IMR-90 (cell line): ENCODE results near the gene NTNG2. TPM values are rescaled to one million over a fixed set of nuclear protein-coding genes. Genes with fewer than 3 reads are reported as not detected.

Experiments used
- ATAC-seq: fragments of 200-7000 bp; cut with Tn5 transposase; 2 replicates; pipeline ENCODE4 v1.9.1; 2020; ENCODE audit warnings: low read depth, mild to moderate bottlenecking, moderate library complexity
- BruUV-seq: library from RNA; stranded (reverse); fragments of 400-500 nt; replicated peaks from 2 replicates; lab custom pipeline; 2021; lab: Mats Ljungman, UMichigan
- CTCF ChIA-PET: fragments of 300-600 bp; formaldehyde crosslinking; extraction: SDS; loops from one replicate; lab custom pipeline; 2021; ENCODE audit warnings: antibody characterized with exemption; lab: Yijun Ruan, JAX
- POLR2A ChIA-PET: fragments of 300-600 bp; sonication (Branson Sonifier 250); formaldehyde crosslinking; loops from one replicate; lab custom pipeline; 2022; ENCODE audit warnings: antibody characterized with exemption; ENCODE audit not compliant: unreplicated experiment; lab: Charles Lee
- DNase-seq: peaks from one replicate; pipeline ENCODE4 v3.0.0; 2013
- H2AFZ ChIP-seq: replicated peaks from 2 replicates; pipeline ENCODE3; 2013; ENCODE audit warnings: low read length, mild to moderate bottlenecking; ENCODE audit not compliant: poor library complexity
- H2AK5ac ChIP-seq: 2 replicates; pipeline ENCODE4 v1.6.1; 2013; ENCODE audit warnings: low read depth, low read length, inconsistent platforms
- H2AK9ac ChIP-seq: replicated peaks from 2 replicates; pipeline ENCODE3; 2013; ENCODE audit warnings: mild to moderate bottlenecking, low read depth, low read length, moderate library complexity; ENCODE audit not compliant: poor library complexity
- H2BK120ac ChIP-seq: 2 replicates; pipeline ENCODE4 v1.6.1; 2013; ENCODE audit warnings: low read depth, low read length, inconsistent platforms
- H2BK15ac ChIP-seq: 3 replicates; pipeline ENCODE4 v1.6.1; 2013; ENCODE audit warnings: low read depth, low read length, inconsistent platforms
- H2BK20ac ChIP-seq: 2 replicates; pipeline ENCODE4 v1.6.1; 2013; ENCODE audit warnings: low read depth, mild to moderate bottlenecking, inconsistent platforms, low read length, moderate library complexity
- H2BK5ac ChIP-seq: 2 replicates; pipeline ENCODE4 v1.6.1; 2013; ENCODE audit warnings: mild to moderate bottlenecking, low read depth, low read length, inconsistent platforms; ENCODE audit not compliant: poor library complexity, severe bottlenecking
- H3K14ac ChIP-seq: replicated peaks from 2 replicates; pipeline ENCODE4 v1.6.1; 2013; ENCODE audit warnings: low read depth, low read length, inconsistent platforms
- H3K18ac ChIP-seq: 2 replicates; pipeline ENCODE4 v1.6.1; 2013; ENCODE audit warnings: low read depth, low read length, control low read depth
- H3K23ac ChIP-seq: 2 replicates; pipeline ENCODE4 v1.6.1; 2013; ENCODE audit warnings: low read depth, low read length, inconsistent platforms
- H3K27ac ChIP-seq: 2 replicates; pipeline ENCODE4 v1.5.1; 2013; ENCODE audit warnings: mild to moderate bottlenecking, control low read depth, low read length; ENCODE audit not compliant: insufficient read depth
- H3K27me3 ChIP-seq: 2 replicates; pipeline ENCODE4 v1.6.1; 2013; ENCODE audit warnings: low read length; ENCODE audit not compliant: control insufficient read depth, insufficient read depth
- H3K36me3 ChIP-seq: 2 replicates; pipeline ENCODE4 v1.6.1; 2013; ENCODE audit warnings: low read length, mixed read lengths; ENCODE audit not compliant: control insufficient read depth, insufficient read depth
- H3K4ac ChIP-seq: 2 replicates; pipeline ENCODE4 v1.6.1; 2013; ENCODE audit warnings: low read depth, low read length, inconsistent platforms
- H3K4me1 ChIP-seq: 2 replicates; pipeline ENCODE4 v1.6.1; 2013; ENCODE audit warnings: low read length, mixed read lengths; ENCODE audit not compliant: control insufficient read depth, insufficient read depth
- H3K4me2 ChIP-seq: 2 replicates; pipeline ENCODE4 v1.6.1; 2013; ENCODE audit warnings: low read depth, mild to moderate bottlenecking, control low read depth, low read length, moderate library complexity
- H3K4me3 ChIP-seq: 2 replicates; pipeline ENCODE4 v1.5.1; 2013; ENCODE audit warnings: low read depth, mild to moderate bottlenecking, control low read depth, low read length, moderate library complexity; ENCODE audit not compliant: insufficient read depth
- H3K56ac ChIP-seq: 2 replicates; pipeline ENCODE4 v1.6.1; 2013; ENCODE audit warnings: low read length, inconsistent platforms; ENCODE audit not compliant: insufficient read depth; ENCODE audit errors: extremely low read depth
- H3K79me1 ChIP-seq, 2 experiments: 2 replicates each; pipeline ENCODE4 v1.6.1; 2013; ENCODE audit warnings: low read length in 2 of 2, inconsistent platforms in 1 of 2, low read depth in 1 of 2
- H3K9ac ChIP-seq: 2 replicates; pipeline ENCODE4 v1.6.1; 2013; ENCODE audit warnings: low read depth, low read length, control low read depth
- H3K9me1 ChIP-seq: 2 replicates; pipeline ENCODE4 v1.6.1; 2013; ENCODE audit warnings: low read length, inconsistent platforms; ENCODE audit not compliant: insufficient read depth
- H3K9me3 ChIP-seq: 2 replicates; pipeline ENCODE4 v1.6.1; 2013; ENCODE audit warnings: low read length; ENCODE audit not compliant: control insufficient read depth, insufficient read depth
- H4K20me1 ChIP-seq: 2 replicates; pipeline ENCODE4 v1.6.1; 2013; ENCODE audit warnings: low read length, inconsistent platforms; ENCODE audit not compliant: insufficient read depth
- H4K5ac ChIP-seq: 2 replicates; pipeline ENCODE4 v1.6.1; 2013; ENCODE audit warnings: mild to moderate bottlenecking, low read depth, low read length, control low read depth
- H4K8ac ChIP-seq, 2 experiments: 2 replicates each; pipeline ENCODE4 v1.6.1; 2013; ENCODE audit warnings: low read depth in 2 of 2, low read length in 2 of 2, control low read depth in 1 of 2, inconsistent platforms in 1 of 2
- H4K91ac ChIP-seq: 2 replicates; pipeline ENCODE4 v1.6.1; 2013; ENCODE audit warnings: low read depth, low read length, inconsistent platforms; ENCODE audit not compliant: insufficient read depth
- BHLHE40 ChIP-seq: fragments of 150-350 bp; IDR thresholded peaks from 2 replicates; pipeline ENCODE4 v1.6.1; 2016; ENCODE audit warnings: mild to moderate bottlenecking, low read depth, low read length
- CHD1 ChIP-seq: IDR thresholded peaks from 2 replicates; pipeline ENCODE4 v1.6.1; 2012; ENCODE audit warnings: low read depth, low read length, improper control_type of control experiment
- FOS ChIP-seq: fragments of 150-350 bp; IDR thresholded peaks from 2 replicates; pipeline ENCODE4 v1.6.1; 2016; ENCODE audit warnings: low read depth, low read length
- MAFK ChIP-seq: IDR thresholded peaks from 2 replicates; pipeline ENCODE4 v1.6.1; 2012; ENCODE audit warnings: low read depth, low read length, improper control_type of control experiment
- MAZ ChIP-seq: IDR thresholded peaks from 2 replicates; pipeline ENCODE4 v1.6.1; 2012; ENCODE audit warnings: low read depth, mild to moderate bottlenecking, low read length, improper control_type of control experiment, moderate library complexity, borderline replicate concordance
- MXI1 ChIP-seq: IDR thresholded peaks from 2 replicates; pipeline ENCODE4 v1.6.1; 2012; ENCODE audit warnings: low read depth, mild to moderate bottlenecking, low read length, moderate library complexity, borderline replicate concordance
- NFE2L2 ChIP-seq: fragments of 150-350 bp; IDR thresholded peaks from 2 replicates; pipeline ENCODE4 v1.6.1; 2016; ENCODE audit warnings: low read depth, mild to moderate bottlenecking, low read length
- POLR2A ChIP-seq: IDR thresholded peaks from 2 replicates; pipeline ENCODE4 v1.6.1; 2012; ENCODE audit warnings: mild to moderate bottlenecking, low read depth, low read length
- RAD21 ChIP-seq: IDR thresholded peaks from 2 replicates; pipeline ENCODE4 v1.6.1; 2012; ENCODE audit warnings: low read length, improper control_type of control experiment
- RCOR1 ChIP-seq: IDR thresholded peaks from 2 replicates; pipeline ENCODE4 v1.6.1; 2012; ENCODE audit warnings: mild to moderate bottlenecking, low read length, improper control_type of control experiment; ENCODE audit not compliant: insufficient replicate concordance
- RFX5 ChIP-seq: IDR thresholded peaks from 2 replicates; pipeline ENCODE4 v1.8.0; 2012; ENCODE audit warnings: low read depth, mild to moderate bottlenecking, low read length, moderate library complexity
- SMC3 ChIP-seq: fragments of 150-350 bp; IDR thresholded peaks from 2 replicates; pipeline ENCODE4 v1.6.1; 2016; ENCODE audit warnings: low read depth, mild to moderate bottlenecking, antibody characterized with exemption, low read length, moderate library complexity
- WGBS, 2 experiments: methylation state at CpG; one replicate each; pipeline versions ENCODE4 v1.1.5 to v1.1.7; 2013; ENCODE audit warnings: missing lambda C conversion rate in 2 of 2; ENCODE audit not compliant: insufficient read length in 1 of 2; ENCODE audit errors: extremely low coverage in 2 of 2; 5-methylcytosine and 5-hydroxymethylcytosine counted together
- dilution Hi-C: fragments of 300-500 bp; cut with HindIII; formaldehyde crosslinking; loops from one replicate; pipeline ENCODE4 v1.14.3; 2018; ENCODE audit warnings: low sequenced_read_pairs; ENCODE audit not compliant: unreplicated experiment
- in situ Hi-C: fragments of 300-500 bp; cut with MboI; formaldehyde crosslinking; loops from 3 replicates; pipeline ENCODE4 v1.14.3; 2019; ENCODE audit warnings: low sequenced_read_pairs, inconsistent platforms, mixed read lengths
- intact Hi-C: fragments of 100-400 bp; cut with micrococcal nuclease; formaldehyde crosslinking; loops from 2 replicates; pipeline ENCODE4 v1.10.0; 2022
- polyA plus RNA-seq, 3 experiments: library from polyadenylated mRNA; depleted of rRNA; stranded (reverse); fragments of >200 nt; gene quantifications; 2 replicates each; pipeline ENCODE4 v1.2.3, GENCODE V29; 2012; ENCODE audit warnings: low replicate concordance in 1 of 3
- total RNA-seq: library from RNA; depleted of rRNA; stranded (reverse); fragments of >200 nt; gene quantifications from 2 replicates; pipeline ENCODE4 v1.2.3, GENCODE V29; 2012
- TF ChIP-seq, protein P1 (sequence below): fragments of 150-350 bp; IDR thresholded peaks from 2 replicates; pipeline ENCODE4 v1.6.1; 2017; ENCODE audit warnings: mild to moderate bottlenecking, antibody characterized with exemption, low read length, low read depth
- TF ChIP-seq, protein P2 (sequence below): fragments of 150-350 bp; IDR thresholded peaks from 2 replicates; pipeline ENCODE4 v1.6.1; 2016; ENCODE audit warnings: low read depth, mild to moderate bottlenecking, low read length, moderate library complexity, borderline replicate concordance
- TF ChIP-seq, protein P3 (sequence below): conservative IDR thresholded peaks from 2 replicates; pipeline ENCODE4 v1.5.1; 2012; ENCODE audit warnings: mild to moderate bottlenecking, low read depth, low read length, improper control_type of control experiment

The NTNG2 gene
- total and polyA plus RNA-seq, 2 of the 4 experiments (the other 2 are of a cell fraction): 0.54 to 0.84 TPM

DNA sequence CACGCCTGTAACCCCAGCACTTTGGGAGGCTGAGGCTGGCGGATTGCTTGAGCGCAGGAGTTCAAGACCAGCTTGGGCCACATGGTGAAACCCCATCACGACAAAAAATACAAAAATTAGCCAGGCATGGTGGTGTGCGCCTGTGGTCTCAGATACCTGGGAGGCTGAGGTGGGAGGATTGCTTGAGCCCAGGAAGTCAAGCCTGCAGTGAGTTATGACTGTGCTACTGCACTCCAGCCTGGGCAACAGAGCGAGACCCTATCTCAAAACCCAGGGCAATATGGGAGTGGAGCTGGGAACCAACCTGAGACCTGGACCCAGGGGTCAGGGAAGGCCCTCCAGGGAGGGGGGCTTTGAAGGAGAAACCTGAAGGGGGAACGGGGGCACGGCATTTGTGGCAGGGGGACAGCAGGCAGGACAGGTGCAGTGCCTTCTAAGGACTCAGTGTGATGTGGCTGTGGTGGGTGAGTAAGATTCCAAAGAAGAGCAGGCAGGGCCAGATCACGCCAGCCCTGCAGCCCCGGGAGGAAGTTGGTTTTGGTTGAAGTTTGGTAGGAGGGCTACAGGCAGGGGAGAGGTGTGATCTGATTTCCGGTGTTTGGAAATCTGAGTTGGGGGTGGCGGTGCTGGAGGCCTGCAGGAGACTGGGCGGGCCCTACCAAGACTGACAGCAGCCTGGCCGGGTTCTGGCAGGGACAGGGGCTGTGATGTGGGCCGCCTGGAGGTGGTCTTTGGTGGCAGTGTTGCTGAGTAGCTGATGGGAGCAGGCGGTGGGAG is 46.2 kb downstream of the NTNG2 start:
- no peak overlapping the region for H3K23ac ChIP-seq
- in situ Hi-C loops: no loop called here
- H3K9me3 ChIP-seq: peaks cover 5% of the 10 kb centered on the region; the same call in 1 of the 2 replicates
- POLR2A ChIA-PET: no interaction called here
- H3K27ac ChIP-seq: no peak overlapping the region
- 54% methylated on average over 5 of the region's 16 CpGs; no CpG with 5 or more reads in 1 of the 2 experiments for WGBS, 2 experiments
- no peak overlapping the region for H2AK5ac ChIP-seq
- DNase-seq: no peak
- H3K18ac ChIP-seq: no peak overlapping the region
- H4K91ac ChIP-seq: no peak overlapping the region
- H3K4ac ChIP-seq: no peak overlapping the region
- no peak overlapping the region for H3K4me2 ChIP-seq
- no peak overlapping the region for H2BK15ac ChIP-seq
- peaks cover 39% of the 10 kb centered on the region for H3K27me3 ChIP-seq
- no peaks in the 10 kb centered on the region for H3K79me1 ChIP-seq
- H4K20me1 ChIP-seq: no peaks in the 10 kb centered on the region
- H2BK5ac ChIP-seq: no peak overlapping the region
- no peak overlapping the region for H2AFZ ChIP-seq
- no peak overlapping the region for H3K14ac ChIP-seq
- no peak overlapping the region for H3K56ac ChIP-seq
- no peak overlapping the region for H3K9ac ChIP-seq
- CTCF ChIA-PET: interaction anchor here (0.9 kb wide), 1 partner anchor 11 kb away, joined by 3 read pairs; no protein-coding TSS in a partner anchor
- H3K4me1 ChIP-seq: peaks cover 2% of the 10 kb centered on the region; the same call in 1 of the 2 replicates
- BruUV-seq: no TSS peak
- no peak overlapping the region for H2AK9ac ChIP-seq
- no peaks in the 10 kb centered on the region for H3K36me3 ChIP-seq
- H2BK20ac ChIP-seq: no peak overlapping the region
- H3K4me3 ChIP-seq: no peak overlapping the region
- ATAC-seq: no peak
- intact Hi-C loops: no loop called here
- H4K8ac ChIP-seq: no peak overlapping the region
- H4K5ac ChIP-seq: no peak overlapping the region
- dilution Hi-C loops: no loop called here
- H2BK120ac ChIP-seq: no peak overlapping the region
- H3K9me1 ChIP-seq: peaks cover 7% of the 10 kb centered on the region; the same call in 1 of the 2 replicates
- TF ChIP-seq, protein P1, sequence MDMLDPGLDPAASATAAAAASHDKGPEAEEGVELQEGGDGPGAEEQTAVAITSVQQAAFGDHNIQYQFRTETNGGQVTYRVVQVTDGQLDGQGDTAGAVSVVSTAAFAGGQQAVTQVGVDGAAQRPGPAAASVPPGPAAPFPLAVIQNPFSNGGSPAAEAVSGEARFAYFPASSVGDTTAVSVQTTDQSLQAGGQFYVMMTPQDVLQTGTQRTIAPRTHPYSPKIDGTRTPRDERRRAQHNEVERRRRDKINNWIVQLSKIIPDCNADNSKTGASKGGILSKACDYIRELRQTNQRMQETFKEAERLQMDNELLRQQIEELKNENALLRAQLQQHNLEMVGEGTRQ: no peak
- TF ChIP-seq SMC3 (no peak), RAD21 (no peak), POLR2A (no peak), FOS (no peak), MAFK (no peak), NFE2L2 (no peak), CHD1 (no peak), RCOR1 (no peak), MXI1 (no peak), MAZ (no peak), RFX5 (no peak), BHLHE40 (no peak)
- TF ChIP-seq, protein P2, sequence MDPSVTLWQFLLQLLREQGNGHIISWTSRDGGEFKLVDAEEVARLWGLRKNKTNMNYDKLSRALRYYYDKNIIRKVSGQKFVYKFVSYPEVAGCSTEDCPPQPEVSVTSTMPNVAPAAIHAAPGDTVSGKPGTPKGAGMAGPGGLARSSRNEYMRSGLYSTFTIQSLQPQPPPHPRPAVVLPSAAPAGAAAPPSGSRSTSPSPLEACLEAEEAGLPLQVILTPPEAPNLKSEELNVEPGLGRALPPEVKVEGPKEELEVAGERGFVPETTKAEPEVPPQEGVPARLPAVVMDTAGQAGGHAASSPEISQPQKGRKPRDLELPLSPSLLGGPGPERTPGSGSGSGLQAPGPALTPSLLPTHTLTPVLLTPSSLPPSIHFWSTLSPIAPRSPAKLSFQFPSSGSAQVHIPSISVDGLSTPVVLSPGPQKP: no peak
- TF ChIP-seq, protein P3, sequence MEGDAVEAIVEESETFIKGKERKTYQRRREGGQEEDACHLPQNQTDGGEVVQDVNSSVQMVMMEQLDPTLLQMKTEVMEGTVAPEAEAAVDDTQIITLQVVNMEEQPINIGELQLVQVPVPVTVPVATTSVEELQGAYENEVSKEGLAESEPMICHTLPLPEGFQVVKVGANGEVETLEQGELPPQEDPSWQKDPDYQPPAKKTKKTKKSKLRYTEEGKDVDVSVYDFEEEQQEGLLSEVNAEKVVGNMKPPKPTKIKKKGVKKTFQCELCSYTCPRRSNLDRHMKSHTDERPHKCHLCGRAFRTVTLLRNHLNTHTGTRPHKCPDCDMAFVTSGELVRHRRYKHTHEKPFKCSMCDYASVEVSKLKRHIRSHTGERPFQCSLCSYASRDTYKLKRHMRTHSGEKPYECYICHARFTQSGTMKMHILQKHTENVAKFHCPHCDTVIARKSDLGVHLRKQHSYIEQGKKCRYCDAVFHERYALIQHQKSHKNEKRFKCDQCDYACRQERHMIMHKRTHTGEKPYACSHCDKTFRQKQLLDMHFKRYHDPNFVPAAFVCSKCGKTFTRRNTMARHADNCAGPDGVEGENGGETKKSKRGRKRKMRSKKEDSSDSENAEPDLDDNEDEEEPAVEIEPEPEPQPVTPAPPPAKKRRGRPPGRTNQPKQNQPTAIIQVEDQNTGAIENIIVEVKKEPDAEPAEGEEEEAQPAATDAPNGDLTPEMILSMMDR: no peak
